K562 (cell line): ENCODE results near the gene GFRA4. TPM values are rescaled to one million over a fixed set of nuclear protein-coding genes. Genes with fewer than 3 reads are reported as not detected.

Experiments
- ATAC-seq: fragments of 200-7000 bp; cut with Tn5 transposase; 3 replicates; pipeline ENCODE4 v1.9.1; 2020; ENCODE audit warnings: moderate library complexity
- BruUV-seq: library from RNA; stranded (reverse); fragments of 400-500 nt; replicated peaks from 2 replicates; lab custom pipeline; 2021; lab: Mats Ljungman, UMichigan
- CTCF ChIA-PET: fragments of 300-600 bp; formaldehyde crosslinking; extraction: SDS; loops from one replicate; lab custom pipeline; 2021; ENCODE audit warnings: low intra/inter-chr PET ratio; lab: Yijun Ruan, JAX
- POLR2A ChIA-PET: fragments of 300-600, 350-650 bp; sonication (Branson Sonifier 250); formaldehyde crosslinking; extraction: SDS; loops from one replicate; lab custom pipeline; 2021; ENCODE audit warnings: antibody characterized with exemption, inconsistent platforms; lab: Yijun Ruan, JAX
- DNase-seq, 4 experiments: peaks; one replicate each; pipeline versions ENCODE4 v3.0.0 to v3.0.0-alpha.2; 2011 to 2018; ENCODE audit warnings: low spot score in 3 of 4, mixed read lengths in 3 of 4; ENCODE audit errors: extremely low read depth in 1 of 4
- FAIRE-seq: peaks from 2 replicates; lab custom pipeline; 2011; peaks lifted over from hg19 to GRCh38; lab: Jason Lieb, UNC
- H2AFZ ChIP-seq: 2 replicates; pipeline ENCODE4 v1.6.0; 2011; ENCODE audit warnings: low read depth, low read length, control low read depth, inconsistent platforms
- H3K27ac ChIP-seq: fragments of 200-600 bp; 3 replicates; pipeline ENCODE4 v1.8.0; 2011; ENCODE audit warnings: low read depth, mild to moderate bottlenecking, control low read depth, inconsistent platforms, low read length, moderate library complexity, mixed read lengths; ENCODE audit errors: extremely low read depth
- H3K27me3 ChIP-seq, 2 experiments: fragments of 300-600 bp in 1 of 2; 2 replicates in 1 of 2; 3 replicates in 1 of 2; pipeline versions ENCODE4 v1.6.0 to v1.8.0; 2011; ENCODE audit warnings: inconsistent platforms in 2 of 2, low read length in 2 of 2, mild to moderate bottlenecking in 1 of 2, mixed read lengths in 1 of 2, moderate library complexity in 1 of 2; ENCODE audit not compliant: control insufficient read depth in 2 of 2, insufficient read depth in 2 of 2
- H3K36me3 ChIP-seq: fragments of 300-600 bp; 3 replicates; pipeline ENCODE4 v1.8.0; 2011; ENCODE audit warnings: mild to moderate bottlenecking, low read length, inconsistent platforms; ENCODE audit not compliant: control insufficient read depth, insufficient read depth
- H3K4me1 ChIP-seq, 2 experiments: fragments of 200-600 bp in 1 of 2; replicated peaks in 1 of 2; 2 replicates in 1 of 2; 3 replicates in 1 of 2; pipeline versions ENCODE4 v1.5.1 to v1.8.0; 2011; ENCODE audit warnings: inconsistent platforms in 2 of 2, low read length in 2 of 2, mild to moderate bottlenecking in 1 of 2, mixed read lengths in 1 of 2, moderate library complexity in 1 of 2; ENCODE audit not compliant: control insufficient read depth in 2 of 2, insufficient read depth in 2 of 2
- H3K4me2 ChIP-seq: 2 replicates; pipeline ENCODE4 v1.6.1; 2011; ENCODE audit warnings: low read length, control low read depth, inconsistent platforms, mixed read lengths; ENCODE audit not compliant: insufficient read depth
- H3K4me3 ChIP-seq: fragments of 200-600 bp; sonication (generic), shearing (Covaris generic); 2 replicates; pipeline ENCODE4 v1.5.1; 2016; ENCODE audit warnings: control low read depth, inconsistent platforms
- H3K79me2 ChIP-seq: fragments of 200-600 bp; 3 replicates; pipeline ENCODE4 v1.8.0; 2011; ENCODE audit warnings: low read length, inconsistent platforms; ENCODE audit not compliant: control insufficient read depth, insufficient read depth
- H3K9ac ChIP-seq, 2 experiments: 2 replicates each; pipeline versions ENCODE4 v1.6.0 to v1.6.1; 2011; ENCODE audit warnings: low read depth in 2 of 2, low read length in 2 of 2, control low read depth in 1 of 2, inconsistent platforms in 1 of 2, mild to moderate bottlenecking in 1 of 2, mixed read lengths in 1 of 2; ENCODE audit not compliant: insufficient read depth in 1 of 2
- H3K9me1 ChIP-seq: one replicate; pipeline ENCODE4 v1.6.0; 2011; ENCODE audit warnings: inconsistent platforms, mild to moderate bottlenecking, low read length, moderate library complexity; ENCODE audit not compliant: control insufficient read depth, insufficient read depth
- H3K9me3 ChIP-seq: replicated peaks from 2 replicates; pipeline ENCODE4 v1.5.1; 2011; ENCODE audit warnings: low read depth, low read length, inconsistent platforms; ENCODE audit not compliant: control insufficient read depth, insufficient read depth
- H4K20me1 ChIP-seq: replicated peaks from 2 replicates; pipeline ENCODE4 v1.6.1; 2011; ENCODE audit warnings: low read length, inconsistent platforms, mixed read lengths; ENCODE audit not compliant: control insufficient read depth, insufficient read depth
- CEBPG ChIP-seq, 3 experiments: fragments of 200-800 bp in 1 of 3; sonication (Bioruptor generic) in 1 of 3; sonication (generic) in 1 of 3; formaldehyde crosslinking in 1 of 3; IDR thresholded peaks in 2 of 3; conservative IDR thresholded peaks in 1 of 3; 2 replicates each; pipeline versions ENCODE4 v1.6.1 to v1.8.0; 2016 to 2022; ENCODE audit warnings: missing compliant biosample characterization in 2 of 3, missing genetic modification characterization in 2 of 3, mild to moderate bottlenecking in 1 of 3, missing genetic modification reagents in 1 of 3
- CHCHD3 ChIP-seq: fragments of 250-450 bp; sonication (Bioruptor Pico); IDR thresholded peaks from 2 replicates; pipeline ENCODE4 v2.1.2; 2022; ENCODE audit warnings: mild to moderate bottlenecking
- EWSR1 ChIP-seq: fragments of 450-650 bp; IDR thresholded peaks from 2 replicates; pipeline ENCODE4 v1.6.1; 2018; ENCODE audit warnings: borderline replicate concordance, mild to moderate bottlenecking, low read depth, moderate library complexity; ENCODE audit not compliant: partially characterized antibody
- ZBTB7A ChIP-seq: IDR thresholded peaks from 2 replicates; pipeline ENCODE4 v1.6.1; 2011; ENCODE audit warnings: low read depth, mild to moderate bottlenecking, low read length, moderate library complexity, borderline replicate concordance; ENCODE audit not compliant: control insufficient read depth
- WGBS: fragments of 100-300 bp; shearing (Covaris generic); methylation state at CpG from one replicate; pipeline ENCODE4 v1.1.6; 2016; ENCODE audit warnings: low coverage, mixed read lengths; ENCODE audit not compliant: insufficient coverage; ENCODE audit errors: missing lambda C conversion rate; 5-methylcytosine and 5-hydroxymethylcytosine counted together
- in situ Hi-C: fragments of 300-500 bp; cut with MboI; formaldehyde crosslinking; loops from 4 replicates; pipeline ENCODE4 v1.15.0; 2018; ENCODE audit warnings: inconsistent platforms, mixed read lengths
- intact Hi-C: fragments of 100-400 bp; cut with micrococcal nuclease; formaldehyde crosslinking; loops from 2 replicates; pipeline ENCODE4 v1.14.2; 2022
- polyA plus RNA-seq, 8 experiments: library from polyadenylated mRNA; depleted of rRNA in 4 of 8; stranded (reverse) in 5 of 8; unstranded in 3 of 8; fragments of >200 nt; fragmentation: Nextera tagmentation in 2 of 8; fragmentation: Illumina TruSeq in 1 of 8; extraction: Ambion mirVana in 2 of 8; extraction: Trizol in 1 of 8; gene quantifications; 2 replicates each; pipeline versions ENCODE4 v1.2.1 to v1.2.3, GENCODE V29; 2011 to 2014; ENCODE audit warnings: inconsistent platforms in 1 of 8, missing spikeins in 1 of 8
- total RNA-seq, 7 experiments: library from RNA; depleted of rRNA in 6 of 7; stranded (reverse); fragments of >200 nt in 6 of 7; fragmentation: Illumina TruSeq in 2 of 7; extraction: Trizol in 2 of 7; gene quantifications; 2 replicates each; pipeline versions ENCODE4 v1.2.1 to v1.2.3, GENCODE V29; 2011 to 2021; ENCODE audit warnings: low replicate concordance in 1 of 7
- TF ChIP-seq, protein P1 (sequence below): fragments of 450-650 bp; IDR thresholded peaks from one replicate; pipeline ENCODE4 v1.6.1; 2018; ENCODE audit warnings: mild to moderate bottlenecking, moderate library complexity; ENCODE audit not compliant: partially characterized antibody
- TF ChIP-seq, protein P2 (sequence below): sonication (generic); formaldehyde crosslinking; IDR thresholded peaks from 2 replicates; pipeline ENCODE4 v1.8.1; 2022; ENCODE audit warnings: missing genetic modification reagents
- TF ChIP-seq, protein P3 (sequence below), 3 experiments: IDR thresholded peaks in 2 of 3; conservative IDR thresholded peaks in 1 of 3; 2 replicates each; pipeline ENCODE4 v1.5.1; 2011 to 2012; ENCODE audit warnings: low read length in 3 of 3, mild to moderate bottlenecking in 3 of 3, control low read depth in 2 of 3, improper control_type of control experiment in 1 of 3, inconsistent platforms in 1 of 3, low read depth in 1 of 3, mixed read lengths in 1 of 3, moderate library complexity in 1 of 3; ENCODE audit not compliant: insufficient read depth in 2 of 3
- TF ChIP-seq, protein P4 (sequence below): fragments of 150-350 bp; IDR thresholded peaks from 2 replicates; pipeline ENCODE4 v1.6.1; 2014; ENCODE audit warnings: low read depth, mild to moderate bottlenecking, low read length, borderline replicate concordance

The GFRA4 gene
- total and polyA plus RNA-seq, 9 of the 15 experiments (the other 6 are each of a cell fraction or from before 2014, with no cell fraction given), result not detected

DNA sequence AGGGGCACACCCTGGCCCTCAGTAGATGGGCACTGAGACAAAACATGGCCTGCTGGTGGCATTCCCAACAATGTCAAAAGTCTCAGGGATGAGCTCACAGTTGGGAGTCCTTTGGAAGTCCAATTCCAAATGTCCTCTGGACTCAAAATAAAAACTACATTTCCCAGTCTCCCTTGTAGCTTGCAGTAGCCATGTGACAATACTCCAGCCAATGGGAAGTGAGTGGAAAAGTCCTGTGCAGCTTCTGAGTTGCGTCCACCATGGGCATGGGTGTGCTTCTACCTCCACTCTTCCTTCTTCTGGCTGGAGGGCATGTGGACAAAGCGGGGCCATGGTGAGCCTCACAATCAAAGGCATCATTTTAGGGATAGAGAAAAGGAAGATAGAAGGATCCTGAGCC, 24.5 kb upstream of the GFRA4 start (continued):
- TF ChIP-seq, protein P1, sequence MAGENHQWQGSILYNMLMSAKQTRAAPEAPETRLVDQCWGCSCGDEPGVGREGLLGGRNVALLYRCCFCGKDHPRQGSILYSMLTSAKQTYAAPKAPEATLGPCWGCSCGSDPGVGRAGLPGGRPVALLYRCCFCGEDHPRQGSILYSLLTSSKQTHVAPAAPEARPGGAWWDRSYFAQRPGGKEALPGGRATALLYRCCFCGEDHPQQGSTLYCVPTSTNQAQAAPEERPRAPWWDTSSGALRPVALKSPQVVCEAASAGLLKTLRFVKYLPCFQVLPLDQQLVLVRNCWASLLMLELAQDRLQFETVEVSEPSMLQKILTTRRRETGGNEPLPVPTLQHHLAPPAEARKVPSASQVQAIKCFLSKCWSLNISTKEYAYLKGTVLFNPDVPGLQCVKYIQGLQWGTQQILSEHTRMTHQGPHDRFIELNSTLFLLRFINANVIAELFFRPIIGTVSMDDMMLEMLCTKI, result no peak

DNA sequence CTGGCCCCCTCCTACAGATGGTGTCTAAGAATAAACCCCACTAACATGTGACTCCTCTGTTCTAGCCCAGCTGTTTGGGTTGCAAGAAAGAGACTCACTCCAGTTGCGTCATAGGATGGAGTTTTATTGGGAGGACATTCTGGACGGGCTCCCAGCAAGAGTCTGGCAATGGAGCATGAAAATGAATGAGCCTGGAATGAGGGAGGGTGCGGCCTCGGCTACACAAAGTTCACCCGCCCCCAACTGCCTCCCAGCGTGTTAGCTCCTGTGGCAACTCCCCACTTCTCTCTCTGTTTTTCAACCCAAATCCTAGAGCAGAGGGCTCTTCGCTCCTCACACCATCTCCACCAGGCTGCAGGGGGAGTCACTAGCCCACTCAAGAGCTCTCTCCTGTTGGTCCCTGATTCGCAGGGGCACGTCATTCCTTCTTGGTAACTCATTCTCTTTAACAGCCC, 23.7 kb upstream of the GFRA4 start:
- Histone ChIP-seq H2AFZ (peak overlapping the region; percentile 32; the same call in 1 of the 2 replicates), H3K27me3 (peaks cover 0 to 5% of the 10 kb centered on the region in 2 experiments; a peak in 2 of 5 replicates), H3K4me3 (no peak overlapping the region), H3K27ac (no peak overlapping the region), H3K4me1 (peaks cover 0 to 16% of the 10 kb centered on the region in 2 experiments; a peak in 3 of 5 replicates), H3K9me3 (no peaks in the 10 kb centered on the region), H3K36me3 (no peaks in the 10 kb centered on the region), H3K9ac (no peak overlapping the region; a peak in 1 of 4 replicates), H3K79me2 (no peaks in the 10 kb centered on the region), H3K4me2 (no peak overlapping the region), H3K9me1 (no peaks in the 10 kb centered on the region), H4K20me1 (no peaks in the 10 kb centered on the region)
- ChIA-PET POLR2A (interaction anchor here (0.6 to 0.7 kb wide), 2 partner anchors 10 to 30 kb away, joined by 3 read pairs; no protein-coding TSS in a partner anchor), CTCF (interaction anchor here (0.7 kb wide), 1 partner anchor 51 kb away, joined by 4 read pairs; no protein-coding TSS in a partner anchor)
- TF ChIP-seq, protein P2, sequence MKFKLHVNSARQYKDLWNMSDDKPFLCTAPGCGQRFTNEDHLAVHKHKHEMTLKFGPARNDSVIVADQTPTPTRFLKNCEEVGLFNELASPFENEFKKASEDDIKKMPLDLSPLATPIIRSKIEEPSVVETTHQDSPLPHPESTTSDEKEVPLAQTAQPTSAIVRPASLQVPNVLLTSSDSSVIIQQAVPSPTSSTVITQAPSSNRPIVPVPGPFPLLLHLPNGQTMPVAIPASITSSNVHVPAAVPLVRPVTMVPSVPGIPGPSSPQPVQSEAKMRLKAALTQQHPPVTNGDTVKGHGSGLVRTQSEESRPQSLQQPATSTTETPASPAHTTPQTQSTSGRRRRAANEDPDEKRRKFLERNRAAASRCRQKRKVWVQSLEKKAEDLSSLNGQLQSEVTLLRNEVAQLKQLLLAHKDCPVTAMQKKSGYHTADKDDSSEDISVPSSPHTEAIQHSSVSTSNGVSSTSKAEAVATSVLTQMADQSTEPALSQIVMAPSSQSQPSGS, result no peak
- no peak for TF ChIP-seq ZBTB7A
- TF ChIP-seq EWSR1, result no peak
- TF ChIP-seq CEBPG (CRISPR knock-in tag; IDR thresholded peaks at IDR 0.05), result no peak
- 0 out of 4 replicates have a peak, but pooled peaks of 1 of the 2 experiments have one; percentile 38 for TF ChIP-seq CEBPG (tag; conservative IDR thresholded peaks at IDR 0.05 in 1 of 2, IDR thresholded peaks at IDR 0.05 in 1 of 2)
- no peak for TF ChIP-seq CHCHD3 (CRISPR knock-in tag)
- TF ChIP-seq, protein P3, sequence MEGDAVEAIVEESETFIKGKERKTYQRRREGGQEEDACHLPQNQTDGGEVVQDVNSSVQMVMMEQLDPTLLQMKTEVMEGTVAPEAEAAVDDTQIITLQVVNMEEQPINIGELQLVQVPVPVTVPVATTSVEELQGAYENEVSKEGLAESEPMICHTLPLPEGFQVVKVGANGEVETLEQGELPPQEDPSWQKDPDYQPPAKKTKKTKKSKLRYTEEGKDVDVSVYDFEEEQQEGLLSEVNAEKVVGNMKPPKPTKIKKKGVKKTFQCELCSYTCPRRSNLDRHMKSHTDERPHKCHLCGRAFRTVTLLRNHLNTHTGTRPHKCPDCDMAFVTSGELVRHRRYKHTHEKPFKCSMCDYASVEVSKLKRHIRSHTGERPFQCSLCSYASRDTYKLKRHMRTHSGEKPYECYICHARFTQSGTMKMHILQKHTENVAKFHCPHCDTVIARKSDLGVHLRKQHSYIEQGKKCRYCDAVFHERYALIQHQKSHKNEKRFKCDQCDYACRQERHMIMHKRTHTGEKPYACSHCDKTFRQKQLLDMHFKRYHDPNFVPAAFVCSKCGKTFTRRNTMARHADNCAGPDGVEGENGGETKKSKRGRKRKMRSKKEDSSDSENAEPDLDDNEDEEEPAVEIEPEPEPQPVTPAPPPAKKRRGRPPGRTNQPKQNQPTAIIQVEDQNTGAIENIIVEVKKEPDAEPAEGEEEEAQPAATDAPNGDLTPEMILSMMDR (IDR thresholded peaks at IDR 0.05 in 2 of 3, conservative IDR thresholded peaks at IDR 0.05 in 1 of 3; ENCODE audit: insufficient read depth in 2 of 3, low read depth in 1 of 3, low read length in 3 of 3), result 0 out of 6 replicates have a peak, but pooled peaks of 1 of the 3 experiments have one; percentile 11
- TF ChIP-seq, protein P4, sequence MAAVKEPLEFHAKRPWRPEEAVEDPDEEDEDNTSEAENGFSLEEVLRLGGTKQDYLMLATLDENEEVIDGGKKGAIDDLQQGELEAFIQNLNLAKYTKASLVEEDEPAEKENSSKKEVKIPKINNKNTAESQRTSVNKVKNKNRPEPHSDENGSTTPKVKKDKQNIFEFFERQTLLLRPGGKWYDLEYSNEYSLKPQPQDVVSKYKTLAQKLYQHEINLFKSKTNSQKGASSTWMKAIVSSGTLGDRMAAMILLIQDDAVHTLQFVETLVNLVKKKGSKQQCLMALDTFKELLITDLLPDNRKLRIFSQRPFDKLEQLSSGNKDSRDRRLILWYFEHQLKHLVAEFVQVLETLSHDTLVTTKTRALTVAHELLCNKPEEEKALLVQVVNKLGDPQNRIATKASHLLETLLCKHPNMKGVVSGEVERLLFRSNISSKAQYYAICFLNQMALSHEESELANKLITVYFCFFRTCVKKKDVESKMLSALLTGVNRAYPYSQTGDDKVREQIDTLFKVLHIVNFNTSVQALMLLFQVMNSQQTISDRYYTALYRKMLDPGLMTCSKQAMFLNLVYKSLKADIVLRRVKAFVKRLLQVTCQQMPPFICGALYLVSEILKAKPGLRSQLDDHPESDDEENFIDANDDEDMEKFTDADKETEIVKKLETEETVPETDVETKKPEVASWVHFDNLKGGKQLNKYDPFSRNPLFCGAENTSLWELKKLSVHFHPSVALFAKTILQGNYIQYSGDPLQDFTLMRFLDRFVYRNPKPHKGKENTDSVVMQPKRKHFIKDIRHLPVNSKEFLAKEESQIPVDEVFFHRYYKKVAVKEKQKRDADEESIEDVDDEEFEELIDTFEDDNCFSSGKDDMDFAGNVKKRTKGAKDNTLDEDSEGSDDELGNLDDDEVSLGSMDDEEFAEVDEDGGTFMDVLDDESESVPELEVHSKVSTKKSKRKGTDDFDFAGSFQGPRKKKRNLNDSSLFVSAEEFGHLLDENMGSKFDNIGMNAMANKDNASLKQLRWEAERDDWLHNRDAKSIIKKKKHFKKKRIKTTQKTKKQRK, result no peak
- BruUV-seq, result no TSS peak
- WGBS, result 18% methylated on average over 8 of the region's 9 CpGs
- in situ Hi-C loops (no loop called here), intact Hi-C loops (no loop called here)
- ATAC-seq, result peak; percentile 50
- no peak for FAIRE-seq
- no peak for DNase-seq
